Fibroblast of gingiva (primary cell): ENCODE data around the gene PLCD1.
"Not testable (repeated sequence)": the region's sequence is repeated elsewhere in the genome, so short reads cannot be mapped to it uniquely, and the experiment has no call there.

Experiments used
- DNase-seq: peaks from one replicate; pipeline ENCODE4 v3.0.0-alpha.2; 2011; ENCODE audit warnings: low read depth

The PLCD1 gene

DNA sequence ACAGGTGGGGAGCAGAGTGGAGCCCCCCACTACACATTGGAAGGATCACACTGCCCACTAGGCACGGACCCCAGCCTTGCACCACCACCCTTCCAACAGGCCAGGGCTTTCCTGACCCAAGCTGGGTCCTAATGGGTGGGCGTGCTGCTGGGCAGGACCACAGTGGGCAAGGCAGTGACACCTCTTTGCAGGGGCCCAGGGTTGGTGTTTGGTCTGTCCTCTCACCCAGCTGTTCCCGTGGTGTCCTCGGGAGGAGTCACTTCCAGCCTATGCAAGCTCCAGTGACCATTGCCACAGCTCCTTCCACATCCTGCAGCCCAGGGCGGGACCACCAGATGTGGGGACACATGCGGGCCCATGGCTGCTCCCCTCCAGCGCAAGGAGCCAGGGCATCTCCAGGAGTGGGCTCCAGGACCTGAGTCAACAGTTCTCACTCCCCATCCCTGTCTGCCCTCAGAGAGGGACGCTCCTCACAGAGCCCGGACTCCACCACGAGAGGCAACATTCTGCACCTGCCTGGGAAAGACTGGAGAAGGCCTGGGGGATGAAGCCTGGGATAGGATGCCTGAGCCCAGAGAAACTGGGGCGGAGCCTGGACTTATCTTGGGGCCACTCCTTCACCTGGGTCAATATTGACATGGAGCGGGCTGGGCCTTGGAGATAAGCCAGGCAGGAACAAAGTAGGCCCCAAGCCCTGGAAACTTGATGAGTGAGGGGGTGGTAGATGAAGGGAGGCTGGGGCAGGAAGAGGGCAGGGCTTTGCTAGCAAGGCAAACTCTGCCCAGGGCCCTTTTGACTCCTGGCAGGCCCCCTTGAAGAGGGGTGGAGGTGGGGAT, 42.7 kb downstream of the PLCD1 start:
- DNase-seq, result no peak

DNA sequence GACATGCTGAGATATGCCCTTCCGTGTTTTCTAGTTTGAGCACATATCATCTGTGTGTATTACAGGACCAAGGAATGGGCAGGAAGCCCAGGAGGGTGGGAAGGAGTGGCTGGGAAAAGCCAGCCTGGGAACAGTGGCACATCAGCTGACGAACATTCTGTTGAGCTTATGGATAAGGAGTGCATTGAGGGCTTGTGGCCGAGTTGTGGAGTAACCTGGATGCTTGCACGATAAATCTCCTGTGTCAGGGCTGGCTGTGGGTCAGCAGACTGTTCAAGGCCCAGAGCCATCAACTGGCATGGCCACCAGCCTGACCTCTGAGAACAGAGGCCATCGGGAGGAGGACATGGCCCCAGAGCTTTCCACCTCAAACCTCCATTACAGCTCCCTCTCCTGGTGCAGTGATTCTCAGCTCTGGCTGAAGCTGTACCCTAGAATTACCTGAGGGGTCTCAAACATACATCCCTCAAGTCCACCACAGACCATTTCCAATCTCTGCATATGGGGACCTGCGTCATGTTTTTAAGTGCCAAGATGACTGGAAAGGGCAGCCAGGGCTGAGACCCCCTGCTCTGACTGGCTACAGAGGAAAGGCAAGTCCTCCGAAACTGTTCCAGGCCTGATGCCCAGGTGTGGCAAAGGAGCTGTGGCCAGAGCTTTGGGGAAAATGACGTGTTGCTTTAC, 43.7 kb downstream of the PLCD1 start:
- DNase-seq, result peak; percentile 27

DNA sequence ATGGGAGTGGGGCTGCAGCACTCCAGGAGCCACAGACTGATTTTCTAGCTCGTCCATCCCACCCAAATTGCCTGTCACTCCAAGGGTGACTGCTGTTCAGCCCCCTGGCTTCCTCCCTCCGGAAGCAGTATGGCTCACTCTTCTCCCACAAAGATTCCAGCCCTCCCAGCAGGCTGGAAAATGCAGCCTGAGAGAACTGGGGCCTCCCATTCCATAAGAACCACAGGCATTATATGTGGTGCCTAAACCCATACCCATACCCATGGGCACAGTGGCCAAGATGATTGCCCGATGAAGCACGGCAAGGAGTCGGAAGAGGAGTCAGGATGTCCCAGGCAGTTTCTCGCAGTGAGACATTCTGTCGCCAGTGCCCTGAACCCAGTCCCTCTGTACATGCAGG, 44.8 kb downstream of the PLCD1 start:
- DNase-seq, result no peak

DNA sequence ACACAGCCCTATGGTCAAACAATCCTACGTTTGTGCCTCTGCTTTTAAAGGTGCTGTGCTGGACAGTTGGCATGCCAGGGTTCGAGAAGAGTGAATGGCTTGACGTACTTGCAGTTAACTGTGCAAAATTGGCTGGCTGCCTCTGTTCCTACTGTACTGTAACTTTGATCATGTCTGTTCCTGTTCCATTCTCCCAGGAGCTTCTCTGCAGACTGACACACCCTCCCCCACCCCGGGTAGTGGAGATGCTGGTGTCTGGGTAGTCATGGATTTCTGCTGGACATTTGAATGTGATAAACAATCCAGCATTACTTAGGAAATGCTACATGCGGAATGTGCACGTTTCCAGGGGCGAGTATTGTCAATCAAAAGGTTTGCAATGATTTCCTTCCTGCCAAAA, 45.4 kb downstream of the PLCD1 start:
- no peak for DNase-seq

DNA sequence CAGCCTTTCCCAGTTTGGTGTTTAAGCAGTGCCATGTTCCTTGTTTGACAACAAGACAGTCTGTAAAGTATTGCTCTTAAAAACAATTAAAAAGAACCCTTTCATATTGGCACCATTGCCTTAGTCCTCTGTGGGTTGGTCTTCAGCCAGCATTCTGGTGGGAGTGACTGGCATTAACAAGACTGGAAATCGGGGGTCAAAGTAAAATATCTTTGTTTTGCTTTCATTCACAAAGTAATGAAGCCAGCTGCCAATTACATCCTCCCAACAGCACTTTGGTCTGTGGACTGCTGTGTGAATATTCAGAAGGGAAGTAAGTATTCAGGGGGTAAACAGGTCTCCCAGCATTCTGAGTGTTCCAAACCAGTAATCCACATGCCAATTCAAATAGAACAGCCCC, 47.1 kb downstream of the PLCD1 start:
- DNase-seq, result no peak

DNA sequence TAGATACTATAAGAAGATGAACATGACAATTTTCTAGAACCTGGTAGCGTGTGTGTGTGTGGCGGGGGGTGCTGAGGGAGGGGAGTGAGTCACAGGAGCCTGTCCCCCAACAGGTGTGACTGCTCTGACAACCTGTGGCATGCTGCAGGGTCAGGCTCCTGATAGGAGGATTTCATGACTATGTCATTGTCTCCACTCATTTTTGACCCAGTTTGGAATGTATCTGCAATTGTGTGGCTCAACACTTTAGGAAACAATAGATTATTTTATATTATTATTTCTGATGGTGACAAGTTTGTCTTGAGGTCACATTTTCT, 48.1 kb downstream of the PLCD1 start:
- DNase-seq, result no peak

DNA sequence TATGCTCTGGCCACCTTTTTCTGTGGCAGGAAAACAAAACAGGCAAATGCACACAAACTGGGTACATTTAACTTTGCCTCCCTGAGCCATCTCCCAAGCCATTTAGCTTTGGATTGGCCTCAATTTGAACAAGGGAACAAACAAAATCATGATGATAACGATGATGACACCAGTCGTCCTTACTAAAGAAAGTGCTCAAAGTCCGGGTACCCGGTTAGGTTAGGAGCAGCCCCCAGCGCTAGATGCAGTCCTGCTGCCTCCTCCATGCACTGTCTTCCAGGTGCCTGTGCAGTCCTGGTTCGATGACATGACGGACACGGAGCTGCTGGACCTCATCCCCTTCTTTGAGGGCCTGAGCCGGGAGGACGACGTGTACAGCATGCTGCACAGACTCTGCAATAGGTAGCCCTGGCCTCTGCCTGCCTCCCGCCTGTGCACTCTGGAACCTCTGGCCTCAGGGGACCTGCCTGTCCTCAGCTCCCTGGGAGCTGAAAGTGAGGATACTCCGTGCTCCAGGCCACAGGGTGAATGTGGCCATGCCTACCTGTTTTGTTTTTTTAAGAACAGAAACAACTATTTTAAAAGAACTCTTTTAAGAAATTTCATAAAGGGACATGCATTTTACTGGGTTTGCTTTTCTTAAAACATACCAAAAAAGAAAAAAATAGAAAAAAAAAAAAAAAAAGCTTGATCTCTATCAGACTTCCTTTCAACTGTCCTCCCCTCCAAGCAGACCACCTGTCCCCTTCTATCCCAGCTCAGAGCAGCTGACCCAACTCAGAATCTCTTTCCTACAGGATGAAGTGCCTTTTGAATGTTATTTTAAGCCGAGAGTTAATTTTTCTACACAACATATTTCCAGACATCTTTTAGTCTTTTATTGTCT, 48.7 kb downstream of the PLCD1 start:
- DNase-seq, result no peak

DNA sequence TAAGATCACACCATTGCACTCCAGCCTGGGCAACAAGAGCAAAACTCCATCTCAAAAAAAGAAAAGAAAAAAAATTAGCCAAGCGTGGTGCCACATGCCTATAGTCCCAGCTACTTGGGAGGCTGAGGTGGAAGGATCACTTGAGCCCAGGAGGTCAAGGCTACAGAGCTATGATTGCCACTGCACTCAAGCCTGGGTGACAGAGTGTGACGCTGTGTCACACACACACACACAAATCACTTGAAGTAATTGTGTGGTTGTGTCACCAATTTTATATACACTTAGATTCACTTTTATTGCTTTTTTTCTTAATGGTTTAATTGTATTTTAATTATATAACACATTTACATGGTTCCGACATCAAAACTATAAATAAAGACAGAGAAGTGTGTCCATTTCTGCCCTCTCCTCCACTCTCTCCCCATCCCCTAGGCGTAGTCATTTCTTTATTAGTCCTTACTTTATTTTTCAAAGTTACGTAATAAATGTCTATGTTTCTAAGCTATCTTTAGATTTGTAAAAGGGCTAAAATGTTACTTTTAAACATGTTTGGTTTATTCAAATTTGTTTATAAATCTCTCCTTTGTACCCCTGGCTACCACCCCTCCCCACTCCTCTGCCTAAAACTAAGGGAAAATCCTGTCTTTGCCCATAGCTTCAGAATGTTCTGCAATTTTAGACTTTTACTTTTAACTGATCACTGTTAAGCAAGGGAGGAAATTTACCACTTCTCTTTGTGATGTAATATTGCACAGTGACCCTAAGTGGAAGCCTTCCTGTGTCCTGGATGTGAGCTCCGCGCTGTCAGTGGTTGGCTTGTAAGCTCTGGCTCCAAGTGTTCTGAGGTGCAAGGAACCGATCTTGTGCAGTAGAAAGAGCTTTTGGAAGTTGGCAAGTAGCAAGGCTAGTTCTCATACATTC, 49.6 kb downstream of the PLCD1 start:
- no peak for DNase-seq

DNA sequence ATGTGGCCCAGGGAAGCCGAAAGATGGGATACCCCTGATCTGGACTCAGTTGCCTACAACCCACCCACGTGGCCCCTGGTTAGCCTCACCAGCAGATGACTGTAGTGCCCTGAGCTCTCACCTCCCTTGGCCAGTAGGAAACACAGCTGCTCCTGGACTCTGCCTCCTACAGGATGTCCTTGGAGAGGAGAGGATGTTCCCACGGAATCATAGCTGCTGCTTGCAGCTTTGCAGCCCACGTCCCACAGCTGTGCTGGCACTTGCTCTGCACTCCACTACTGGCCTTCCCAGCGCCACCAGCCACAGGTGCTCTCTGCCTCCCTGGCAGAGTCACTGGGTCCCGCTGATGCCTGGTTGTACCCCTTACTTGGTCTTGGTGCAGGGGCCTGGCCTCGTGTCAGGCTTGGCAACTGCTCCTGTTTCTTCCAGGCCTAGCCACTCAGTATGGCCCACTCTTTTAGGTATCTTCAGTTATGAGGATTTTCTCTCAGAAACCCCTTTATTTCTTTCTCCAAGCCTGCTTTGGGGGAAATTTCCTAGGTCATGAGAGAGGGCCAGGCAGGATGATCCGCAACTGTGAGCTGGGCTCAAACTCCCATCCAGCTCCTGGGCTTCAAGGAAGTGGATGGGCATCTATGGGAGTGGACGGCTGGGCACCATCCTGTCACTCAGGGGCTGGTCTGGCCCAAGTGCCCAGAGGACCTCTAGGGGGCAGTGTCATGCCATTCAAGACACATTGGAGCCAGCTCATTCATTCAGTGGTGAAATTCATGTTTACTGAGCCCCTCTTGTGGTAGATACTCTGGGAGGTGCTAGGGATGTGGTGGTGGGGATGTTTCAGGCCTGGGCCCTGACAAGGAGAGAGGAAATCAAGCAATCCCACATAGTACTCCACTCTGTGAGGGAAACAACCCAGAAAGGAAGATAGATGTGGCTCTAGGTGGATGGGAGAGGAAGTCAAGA, 55.0 kb downstream of the PLCD1 start:
- DNase-seq, result peak; percentile 41

DNA sequence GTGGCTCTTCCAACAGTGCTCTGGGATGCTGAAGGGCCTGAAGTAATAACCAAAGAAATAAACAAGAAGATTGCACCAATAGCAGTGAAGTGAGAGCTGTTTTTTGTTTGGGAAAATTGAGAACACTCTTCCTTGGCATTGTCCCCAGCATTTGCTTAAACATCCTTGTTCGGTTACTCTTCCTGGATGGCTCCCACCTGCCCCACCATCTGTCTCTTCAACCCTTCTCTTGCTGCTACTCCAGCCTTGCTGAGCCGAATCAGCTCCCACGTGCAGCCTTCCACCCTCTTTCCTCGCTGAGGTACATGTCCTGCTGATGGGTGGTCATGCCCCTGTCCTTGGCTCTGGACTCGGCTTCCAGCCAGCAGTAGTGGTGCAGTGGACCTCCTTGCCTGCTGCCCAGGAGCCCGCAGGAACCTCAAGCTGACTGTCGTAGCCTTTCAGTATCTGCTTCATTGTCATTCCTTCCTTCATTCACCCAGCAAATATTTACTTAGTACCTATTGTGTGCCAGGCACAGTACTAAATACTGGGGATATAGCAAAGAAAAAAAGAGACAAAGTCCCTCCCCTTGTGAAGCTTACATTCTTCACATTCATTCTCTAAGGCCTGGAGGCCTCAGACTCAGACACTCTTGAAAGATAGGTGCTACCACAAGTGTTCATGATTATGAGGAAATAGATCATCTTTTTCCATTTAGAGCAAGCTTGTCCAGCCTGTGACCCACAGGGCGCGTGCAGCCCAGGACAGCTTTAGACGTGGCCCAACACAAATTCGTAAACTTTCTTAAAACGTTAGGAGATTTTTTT, 56.0 kb downstream of the PLCD1 start:
- DNase-seq, result peak; percentile 22

DNA sequence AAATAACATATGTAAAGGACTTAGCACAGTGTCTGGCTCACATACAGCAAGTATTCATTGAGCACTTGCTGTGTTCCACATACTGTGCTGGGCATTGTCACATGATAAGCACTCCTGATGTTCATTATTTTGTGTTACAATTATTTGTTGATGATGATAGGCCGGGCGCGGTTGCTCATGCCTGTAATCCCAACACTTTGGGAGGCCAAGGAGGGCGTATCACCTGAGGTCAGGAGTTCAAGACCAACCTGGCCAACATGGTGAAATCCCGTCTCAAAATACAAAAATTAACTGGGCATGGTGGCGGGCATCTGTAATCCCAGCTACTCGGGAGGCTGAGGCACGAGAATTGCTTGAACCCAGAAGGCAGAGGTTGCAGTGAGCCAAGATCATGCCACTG, 57.4 kb downstream of the PLCD1 start:
- not testable (repeated sequence) for DNase-seq

DNA sequence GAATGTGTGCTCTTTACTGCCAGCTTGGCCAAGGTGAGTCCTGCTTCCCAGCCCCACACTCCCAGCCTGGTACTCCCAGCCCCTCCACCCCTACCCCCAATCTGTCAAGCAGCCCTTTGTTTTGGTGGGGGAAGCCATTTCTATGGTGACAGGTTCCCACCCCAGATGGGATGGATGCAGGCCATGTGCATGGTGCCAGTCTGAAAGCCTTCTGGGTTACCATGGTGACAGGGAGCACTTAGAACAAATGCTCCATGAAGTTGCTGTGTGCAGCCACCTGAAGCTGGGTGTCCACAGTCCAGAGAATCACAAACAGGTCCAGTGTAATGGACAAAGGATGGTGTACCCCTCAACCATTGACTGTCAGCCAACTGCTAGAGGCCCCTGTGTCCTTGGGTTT, 58.0 kb downstream of the PLCD1 start:
- no peak for DNase-seq

DNA sequence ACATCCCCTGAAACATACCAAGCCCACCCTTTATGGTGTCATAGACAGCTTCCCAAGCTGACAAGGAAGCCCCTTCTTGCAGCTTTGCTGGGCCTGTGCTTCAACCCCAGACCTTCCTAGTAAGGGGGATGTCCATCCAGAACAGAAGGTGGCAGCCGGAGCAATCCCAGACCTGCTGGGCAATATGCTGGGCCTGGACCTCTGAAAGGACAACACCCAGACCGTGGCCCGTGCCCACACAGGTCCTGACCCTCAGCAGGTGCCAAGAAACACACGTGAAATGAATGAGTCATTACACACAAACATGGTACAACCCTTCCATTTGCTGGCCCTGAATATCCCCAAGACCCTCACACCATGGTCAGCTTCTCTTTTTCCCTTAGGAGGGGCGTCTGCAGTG, 58.6 kb downstream of the PLCD1 start:
- no peak for DNase-seq

DNA sequence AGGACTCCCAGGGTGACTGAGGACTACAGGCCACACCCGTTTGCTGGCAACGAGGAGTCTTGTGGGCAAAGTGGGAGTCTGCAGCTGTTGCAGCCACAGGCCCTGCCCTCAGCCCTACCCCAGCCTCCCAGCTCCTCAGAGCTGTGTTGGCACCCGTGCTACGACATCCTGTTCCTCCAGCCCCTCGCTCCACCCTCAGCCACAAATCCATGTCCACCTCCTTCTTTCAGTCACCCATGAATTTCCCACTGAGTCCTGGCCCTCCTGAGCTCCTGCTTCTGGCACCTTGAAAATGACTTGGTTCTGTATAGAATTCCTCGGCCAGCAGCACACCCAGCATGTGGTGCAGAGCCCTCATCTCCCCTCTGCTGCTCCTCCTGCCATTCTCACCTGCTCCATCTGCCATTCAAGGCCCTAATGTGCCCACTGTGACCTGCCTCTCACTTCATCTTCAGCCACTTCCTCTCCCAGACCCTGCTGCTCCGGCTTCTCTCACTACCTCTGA, 59.8 kb downstream of the PLCD1 start:
- no peak for DNase-seq

DNA sequence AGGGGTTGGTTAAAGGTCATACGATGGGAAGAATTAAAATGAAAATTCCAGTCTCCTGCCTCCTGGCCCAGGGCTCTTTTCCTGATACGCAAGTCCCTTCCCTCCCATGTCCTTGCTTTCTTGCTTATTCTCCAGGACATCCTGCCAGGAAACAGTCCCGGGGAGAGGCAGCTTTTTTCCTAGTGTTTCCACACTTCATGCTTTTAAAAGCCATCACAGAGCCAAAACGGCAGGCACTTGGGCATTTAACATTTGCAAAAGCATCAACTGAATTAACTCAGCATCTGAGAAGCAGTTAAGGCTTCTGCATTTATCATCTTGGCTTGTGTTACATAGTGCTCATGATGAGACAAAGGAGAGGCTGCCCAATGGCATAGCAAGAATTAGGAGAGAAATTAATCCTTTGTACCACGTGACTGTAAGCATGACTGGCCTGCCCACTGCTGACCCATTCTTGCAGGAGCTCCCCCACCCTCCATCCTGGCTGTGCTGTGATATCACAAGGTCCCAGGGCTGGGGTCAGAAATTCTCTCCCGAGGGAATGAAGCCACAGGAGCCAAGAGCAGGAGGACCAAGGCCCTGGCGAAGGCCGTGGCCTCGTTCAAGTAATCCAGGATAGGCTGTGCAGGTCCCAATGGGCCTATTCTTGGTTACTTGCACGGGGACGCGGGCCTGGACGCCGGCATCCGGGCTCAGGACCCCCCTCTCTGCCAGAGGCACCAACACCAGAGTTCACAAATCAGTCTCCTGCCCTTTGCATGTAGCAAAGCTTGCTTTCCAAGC, 60.4 kb downstream of the PLCD1 start:
- DNase-seq, result peak; percentile 24

DNA sequence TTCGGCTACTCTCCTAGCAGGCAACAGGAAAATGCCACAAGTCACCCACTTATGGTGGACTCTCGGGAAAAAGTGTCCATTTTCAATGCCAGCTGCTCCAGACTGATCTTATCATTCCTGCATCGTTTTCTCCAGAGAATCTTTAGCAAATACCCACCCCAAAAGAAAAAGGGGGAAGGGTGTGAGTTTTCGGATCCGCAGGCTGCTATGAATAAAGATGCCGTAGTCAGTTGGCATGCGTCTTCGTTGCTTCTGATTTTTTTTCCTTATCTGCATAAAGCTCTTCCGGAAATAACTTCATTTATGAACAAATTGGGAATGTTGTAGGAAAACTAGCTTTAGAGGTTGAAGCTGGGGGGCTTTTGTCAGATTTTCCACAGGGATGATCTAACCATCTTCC, 61.2 kb downstream of the PLCD1 start:
- no peak for DNase-seq

DNA sequence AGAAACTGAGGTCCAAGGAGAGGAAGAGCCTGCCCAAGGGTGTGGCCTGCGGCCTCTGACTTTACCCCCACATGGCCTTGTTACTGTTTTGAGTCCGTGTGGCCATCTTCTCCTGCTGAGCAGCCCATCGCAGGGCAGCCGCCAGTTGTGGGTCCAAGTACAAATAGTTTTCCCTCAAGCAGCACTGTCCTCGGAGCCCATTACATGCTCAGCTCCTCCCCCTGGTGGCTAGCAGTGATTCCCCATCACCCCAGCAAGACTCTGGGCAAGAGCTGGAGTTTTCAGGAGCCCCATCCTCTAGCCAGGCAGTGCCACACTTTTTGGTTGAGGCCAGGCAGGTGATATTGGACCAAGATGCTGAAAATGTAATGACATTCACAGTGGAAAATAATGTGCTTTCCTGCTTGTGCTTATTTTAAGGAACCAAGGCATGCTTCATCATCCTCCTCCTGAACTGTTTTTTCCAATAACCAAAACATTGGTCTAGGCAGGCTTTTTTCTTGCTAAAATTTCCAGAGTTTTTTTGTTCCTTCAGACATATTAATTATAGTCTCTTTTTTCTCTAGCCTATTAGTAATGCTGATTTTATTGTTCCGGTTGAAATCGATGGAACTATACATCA, 62.1 kb downstream of the PLCD1 start:
- peak; percentile 56 for DNase-seq

DNA sequence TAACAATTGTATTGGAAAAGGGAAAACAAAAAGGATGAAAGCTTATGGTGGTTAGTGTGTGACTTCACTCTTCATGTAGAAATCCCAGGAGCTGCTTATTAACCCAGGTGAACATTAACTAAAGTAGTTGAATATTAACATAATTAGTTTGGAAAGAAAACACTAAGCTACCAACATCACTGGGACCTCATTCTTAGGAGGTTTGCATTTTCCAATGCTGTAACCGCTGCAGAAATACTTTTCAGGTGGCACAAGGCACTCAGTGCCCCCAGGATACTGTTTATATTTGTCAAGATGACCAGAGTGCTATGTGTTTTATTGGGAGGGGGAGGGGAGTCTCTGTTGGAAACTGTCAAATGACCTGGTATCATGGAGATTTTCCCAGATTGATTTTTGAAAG, 64.7 kb downstream of the PLCD1 start:
- DNase-seq, result no peak
